H1 (cell line): ENCODE data around the gene GTF2E1.

Experiments
- CREB1 ChIP-seq: IDR thresholded peaks from 2 replicates; pipeline ENCODE4 v1.6.1; 2012; ENCODE audit warnings: inconsistent platforms
- CTCF ChIP-seq, 3 experiments: IDR thresholded peaks; 1 replicate in 2 of 3; 2 replicates in 1 of 3; pipeline versions ENCODE4 v1.5.1 to v1.6.1; 2011; ENCODE audit warnings: low read length in 3 of 3, mild to moderate bottlenecking in 3 of 3, inconsistent platforms in 2 of 3, low read depth in 1 of 3, moderate library complexity in 1 of 3; ENCODE audit not compliant: insufficient read depth in 1 of 3; ENCODE audit errors: control extremely low read depth in 1 of 3
- GABPA ChIP-seq: IDR thresholded peaks from 2 replicates; pipeline ENCODE4 v1.6.1; 2011; ENCODE audit warnings: mild to moderate bottlenecking, low read length, moderate library complexity, borderline replicate concordance; ENCODE audit not compliant: insufficient read depth
- HDAC2 ChIP-seq, 2 experiments: fragments of 300-600 bp in 1 of 2; sonication (generic) in 1 of 2; IDR thresholded peaks; 2 replicates each; pipeline ENCODE4 v1.6.1; 2011 to 2012; ENCODE audit warnings: low read depth in 2 of 2, low read length in 2 of 2, mild to moderate bottlenecking in 2 of 2, moderate library complexity in 2 of 2, borderline replicate concordance in 1 of 2, inconsistent platforms in 1 of 2
- POLR2AphosphoS5 ChIP-seq: IDR thresholded peaks from 2 replicates; pipeline ENCODE4 v1.6.1; 2011; ENCODE audit warnings: low read depth, low read length
- SAP30 ChIP-seq: fragments of 300-600 bp; sonication (generic); IDR thresholded peaks from 2 replicates; pipeline ENCODE4 v1.7.1; 2012; ENCODE audit warnings: low read length, moderate library complexity, mild to moderate bottlenecking, inconsistent platforms; ENCODE audit not compliant: insufficient read depth, insufficient replicate concordance
- USF2 ChIP-seq: IDR thresholded peaks from 2 replicates; pipeline ENCODE4 v1.6.1; 2011; ENCODE audit warnings: low read length, improper control_type of control experiment

GRCh38 chr3:120823156-120823555 is 80.6 kb downstream of the GTF2E1 start:
- TF ChIP-seq SAP30 (no peak), HDAC2 (IDR thresholded peaks at IDR 0.05; ENCODE audit: borderline replicate concordance in 1 of 2, low read depth in 2 of 2, low read length in 2 of 2) (no peak), CREB1 (no peak), POLR2AphosphoS5 (no peak), CTCF (IDR thresholded peaks at IDR 0.05; ENCODE audit: control extremely low read depth in 1 of 3, insufficient read depth in 1 of 3, low read depth in 1 of 3, low read length in 3 of 3) (no peak), GABPA (no peak), USF2 (no peak)
